Activated B cell treated with CpG ODN at 0.5 μM for 24 hours (primary cell): ENCODE measurements around the gene ST7L. TPM values are rescaled to one million over a fixed set of nuclear protein-coding genes. Genes with fewer than 3 reads are reported as not detected.

ENCODE experiments used
- ATAC-seq: fragments of 200-7000 bp; cut with Tn5 transposase; one replicate; pipeline ENCODE4 v1.10.0; 2021; ENCODE audit warnings: low read depth, mild to moderate bottlenecking, moderate library complexity
- CTCF ChIA-PET: fragments of 350-600 bp; sonication (Branson Sonifier 250); formaldehyde crosslinking; loops from one replicate; lab custom pipeline; 2021; ENCODE audit warnings: antibody characterized with exemption; lab: Charles Lee
- POLR2A ChIA-PET: fragments of 350-600 bp; sonication (Branson Sonifier 250); formaldehyde crosslinking; loops from one replicate; lab custom pipeline; 2021; ENCODE audit warnings: antibody characterized with exemption; lab: Charles Lee
- DNase-seq: peaks from one replicate; pipeline ENCODE4 v3.0.0; 2022
- H3K27ac Mint-ChIP-seq: one replicate; pipeline ENCODE4 v1.8.0; 2020; ENCODE audit warnings: mixed read lengths
- H3K27me3 Mint-ChIP-seq: one replicate; pipeline ENCODE4 v1.8.0; 2021; ENCODE audit warnings: mixed read lengths
- H3K36me3 Mint-ChIP-seq: one replicate; pipeline ENCODE4 v1.8.0; 2021; ENCODE audit warnings: low read depth, mixed read lengths
- H3K4me1 Mint-ChIP-seq: one replicate; pipeline ENCODE4 v1.8.0; 2021; ENCODE audit warnings: mixed read lengths
- H3K4me3 Mint-ChIP-seq: one replicate; pipeline ENCODE4 v1.8.0; 2020; ENCODE audit warnings: mild to moderate bottlenecking, mixed read lengths
- H3K9me3 Mint-ChIP-seq: one replicate; pipeline ENCODE4 v1.8.0; 2020; ENCODE audit warnings: mixed read lengths
- intact Hi-C: fragments of 100-400 bp; cut with micrococcal nuclease; formaldehyde crosslinking; loops from one replicate; pipeline ENCODE4 v1.15.1; 2024
- total RNA-seq: library from RNA; stranded (reverse); gene quantifications from 2 replicates; pipeline ENCODE4 v1.2.3, GENCODE V29; 2022
- TF ChIP-seq, protein P1 (sequence below): fragments of 200-600 bp; IDR thresholded peaks from one replicate; pipeline ENCODE4 v1.8.0; 2022; ENCODE audit warnings: antibody characterized with exemption, mild to moderate bottlenecking

ST7L gene
- total RNA-seq, 1 donor from 2014 or later, result 13.8 TPM

DNA sequence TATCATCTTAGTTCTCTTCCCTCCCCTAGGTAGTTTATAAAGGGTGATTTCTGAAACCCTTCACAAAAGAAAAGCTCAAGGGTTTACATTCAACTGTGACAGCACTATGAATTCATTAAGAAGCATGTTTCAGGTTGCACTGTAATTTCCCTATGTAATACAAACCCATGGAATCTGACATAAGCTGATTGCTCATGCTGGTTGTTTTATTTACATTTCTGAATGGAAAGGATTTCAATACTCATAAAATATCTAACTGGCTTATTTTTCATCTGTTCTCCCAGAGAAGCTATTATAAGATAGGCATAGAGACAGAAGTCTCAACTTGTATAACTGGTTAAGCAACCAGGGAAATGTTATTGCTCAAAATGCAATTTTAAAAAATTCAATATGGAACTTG, 89.6 kb downstream of the ST7L start:
- H3K9me3 Mint-ChIP-seq, result no peaks in the 10 kb centered on the region
- no peak overlapping the region for H3K27ac Mint-ChIP-seq
- no peak for ATAC-seq
- peaks cover 9% of the 10 kb centered on the region for H3K36me3 Mint-ChIP-seq
- POLR2A ChIA-PET, result no interaction called here
- H3K4me1 Mint-ChIP-seq, result no peaks in the 10 kb centered on the region
- CTCF ChIA-PET, result no interaction called here
- intact Hi-C loops, result no loop called here
- TF ChIP-seq, protein P1, sequence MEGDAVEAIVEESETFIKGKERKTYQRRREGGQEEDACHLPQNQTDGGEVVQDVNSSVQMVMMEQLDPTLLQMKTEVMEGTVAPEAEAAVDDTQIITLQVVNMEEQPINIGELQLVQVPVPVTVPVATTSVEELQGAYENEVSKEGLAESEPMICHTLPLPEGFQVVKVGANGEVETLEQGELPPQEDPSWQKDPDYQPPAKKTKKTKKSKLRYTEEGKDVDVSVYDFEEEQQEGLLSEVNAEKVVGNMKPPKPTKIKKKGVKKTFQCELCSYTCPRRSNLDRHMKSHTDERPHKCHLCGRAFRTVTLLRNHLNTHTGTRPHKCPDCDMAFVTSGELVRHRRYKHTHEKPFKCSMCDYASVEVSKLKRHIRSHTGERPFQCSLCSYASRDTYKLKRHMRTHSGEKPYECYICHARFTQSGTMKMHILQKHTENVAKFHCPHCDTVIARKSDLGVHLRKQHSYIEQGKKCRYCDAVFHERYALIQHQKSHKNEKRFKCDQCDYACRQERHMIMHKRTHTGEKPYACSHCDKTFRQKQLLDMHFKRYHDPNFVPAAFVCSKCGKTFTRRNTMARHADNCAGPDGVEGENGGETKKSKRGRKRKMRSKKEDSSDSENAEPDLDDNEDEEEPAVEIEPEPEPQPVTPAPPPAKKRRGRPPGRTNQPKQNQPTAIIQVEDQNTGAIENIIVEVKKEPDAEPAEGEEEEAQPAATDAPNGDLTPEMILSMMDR, result no peak
- H3K27me3 Mint-ChIP-seq, result no peaks in the 10 kb centered on the region
- no peak for DNase-seq
- H3K4me3 Mint-ChIP-seq, result no peak overlapping the region

DNA sequence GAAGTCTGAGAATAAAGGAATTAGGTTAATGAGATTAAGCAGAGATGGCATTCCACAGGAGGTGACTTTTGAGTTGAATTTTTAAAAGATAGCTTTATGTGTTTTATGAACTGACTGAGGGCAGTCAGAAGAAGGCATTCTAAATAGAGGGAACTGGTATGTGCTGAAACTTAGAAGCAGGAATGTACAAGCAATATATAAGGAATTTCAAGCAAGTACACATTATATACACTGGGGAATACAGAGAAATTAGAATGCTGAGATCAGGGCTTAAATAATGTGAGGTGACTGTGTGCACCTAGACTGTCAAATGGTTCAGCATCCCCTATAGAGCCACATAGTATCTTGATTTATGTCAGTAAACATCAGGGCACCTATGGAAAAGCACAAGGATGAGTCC, 90.9 kb downstream of the ST7L start:
- H3K9me3 Mint-ChIP-seq, result no peaks in the 10 kb centered on the region
- H3K4me3 Mint-ChIP-seq, result no peak overlapping the region
- ATAC-seq, result no peak
- POLR2A ChIA-PET, result no interaction called here
- H3K4me1 Mint-ChIP-seq, result no peaks in the 10 kb centered on the region
- TF ChIP-seq, protein P1, result no peak
- no peaks in the 10 kb centered on the region for H3K27me3 Mint-ChIP-seq
- H3K36me3 Mint-ChIP-seq, result peaks cover 7% of the 10 kb centered on the region
- DNase-seq, result no peak
- CTCF ChIA-PET, result no interaction called here
- no peak overlapping the region for H3K27ac Mint-ChIP-seq
- intact Hi-C loops, result no loop called here

DNA sequence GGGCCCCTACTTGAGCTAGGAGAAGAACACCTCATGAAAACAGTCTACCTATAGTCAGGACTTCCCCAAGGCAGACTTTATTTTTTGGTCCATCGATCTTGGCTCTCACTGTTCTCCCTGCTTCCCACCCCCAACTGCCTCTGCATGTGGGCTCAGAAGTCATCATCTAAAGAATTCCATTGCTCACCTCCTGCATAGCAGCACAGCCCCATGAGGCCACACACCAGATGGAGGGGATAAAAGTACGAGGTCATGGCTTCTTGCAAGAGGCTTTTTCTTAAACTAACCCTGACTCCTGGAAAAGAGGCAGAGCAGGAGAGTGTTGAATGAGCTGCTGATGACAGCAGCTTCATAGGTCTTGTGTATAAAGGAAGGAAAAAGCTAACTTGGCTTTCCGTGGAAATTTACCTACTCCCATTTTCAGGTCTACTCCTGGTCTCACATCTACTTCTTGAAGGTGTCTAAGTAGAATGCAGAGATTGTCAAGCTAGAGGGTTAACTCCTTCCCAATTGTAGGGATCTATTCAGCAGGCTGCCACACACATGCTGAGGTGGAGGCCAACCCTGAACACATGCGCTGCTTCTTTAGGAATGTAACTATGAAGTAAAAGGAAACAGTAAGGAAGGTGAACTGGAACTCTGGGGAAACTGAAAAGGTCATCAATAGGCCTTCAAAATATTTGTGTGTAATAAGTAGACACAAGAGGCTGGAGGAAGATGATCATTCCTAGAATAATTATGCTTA, 91.5 kb downstream of the ST7L start:
- Mint-ChIP-seq H3K27me3 (no peaks in the 10 kb centered on the region), H3K9me3 (no peaks in the 10 kb centered on the region), H3K36me3 (peaks cover 7% of the 10 kb centered on the region), H3K4me3 (no peak overlapping the region), H3K27ac (no peak overlapping the region), H3K4me1 (no peaks in the 10 kb centered on the region)
- ChIA-PET CTCF (no interaction called here), POLR2A (no interaction called here)
- TF ChIP-seq, protein P1, result no peak
- DNase-seq (no peak), ATAC-seq (no peak)
- intact Hi-C loops, result no loop called here

DNA sequence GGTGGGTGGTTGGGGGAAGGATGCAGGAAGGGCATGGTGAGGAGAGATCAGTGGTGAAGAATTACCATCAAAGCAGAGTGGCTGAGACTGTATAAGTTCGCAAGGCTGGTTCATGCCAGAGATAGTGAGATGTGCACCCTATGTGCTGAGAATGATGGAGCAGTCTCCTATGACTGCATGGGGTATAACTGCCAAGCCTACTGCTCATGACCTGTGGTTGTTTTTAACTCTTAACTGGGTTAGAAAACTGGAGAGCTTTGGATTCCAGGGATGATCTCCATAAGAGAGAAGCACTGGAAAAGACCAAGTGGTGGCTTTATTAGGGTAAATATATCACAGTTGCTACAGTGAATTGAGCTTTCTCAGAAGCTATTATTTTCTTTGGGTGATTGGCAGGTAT, 94.0 kb downstream of the ST7L start:
- POLR2A ChIA-PET, result no interaction called here
- intact Hi-C loops, result no loop called here
- no peaks in the 10 kb centered on the region for H3K27me3 Mint-ChIP-seq
- H3K4me1 Mint-ChIP-seq, result no peaks in the 10 kb centered on the region
- TF ChIP-seq, protein P1, result no peak
- no peak overlapping the region for H3K27ac Mint-ChIP-seq
- no peak for ATAC-seq
- H3K4me3 Mint-ChIP-seq, result no peak overlapping the region
- CTCF ChIA-PET, result interaction anchor here (0.6 kb wide), 1 partner anchor 121 kb away, joined by 3 read pairs; no protein-coding TSS in a partner anchor
- DNase-seq, result no peak
- H3K36me3 Mint-ChIP-seq, result peaks cover 7% of the 10 kb centered on the region
- H3K9me3 Mint-ChIP-seq, result no peaks in the 10 kb centered on the region

DNA sequence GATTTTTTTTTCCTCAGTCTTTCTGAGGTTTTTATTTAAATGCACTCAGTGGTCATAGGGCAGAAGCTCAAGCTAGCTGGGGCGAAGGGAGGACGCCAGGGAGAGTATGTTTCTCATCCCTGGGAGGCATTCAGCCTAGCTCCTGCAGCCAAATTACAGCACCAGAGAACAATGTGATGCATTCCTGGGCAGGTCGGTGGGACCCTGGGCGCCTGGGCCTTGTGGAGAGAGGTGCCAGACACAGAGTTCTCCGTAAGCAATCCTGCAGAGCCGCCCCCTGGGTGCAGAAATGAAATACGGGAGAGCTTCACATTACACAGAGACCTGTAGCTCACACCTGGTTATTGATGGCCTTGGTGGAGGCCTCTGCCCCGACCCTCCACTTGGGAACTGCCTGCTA, 94.7 kb downstream of the ST7L start:
- no peaks in the 10 kb centered on the region for H3K9me3 Mint-ChIP-seq
- no peaks in the 10 kb centered on the region for H3K4me1 Mint-ChIP-seq
- intact Hi-C loops, result no loop called here
- DNase-seq (no peak), ATAC-seq (no peak)
- no peak overlapping the region for H3K27ac Mint-ChIP-seq
- no peaks in the 10 kb centered on the region for H3K27me3 Mint-ChIP-seq
- TF ChIP-seq, protein P1, result no peak
- H3K4me3 Mint-ChIP-seq, result no peak overlapping the region
- CTCF ChIA-PET, result interaction anchor here (0.6 kb wide), 1 partner anchor 120 kb away, joined by 3 read pairs; no protein-coding TSS in a partner anchor
- POLR2A ChIA-PET, result no interaction called here
- peaks cover 7% of the 10 kb centered on the region for H3K36me3 Mint-ChIP-seq
